Sigmoid colon (tissue), 7 donors: ENCODE measurements around the gene PLB1. TPM values are rescaled to one million over a fixed set of nuclear protein-coding genes. Genes with fewer than 3 reads are reported as not detected.

ENCODE experiments used
- DNase-seq: peaks from one replicate; pipeline ENCODE4 v3.0.0-alpha.2; 2019
- H3K27ac ChIP-seq, 4 donors: fragments of 200-600 bp; sonication (generic); one replicate each; pipeline ENCODE4 v1.5.1; 2016 to 2019; ENCODE audit warnings: mild to moderate bottlenecking in 1 of 4
- H3K27me3 ChIP-seq, 3 donors: fragments of 200-600 bp; sonication (generic); one replicate each; pipeline ENCODE4 v1.5.1; 2019; ENCODE audit warnings: mild to moderate bottlenecking in 1 of 3
- H3K36me3 ChIP-seq, 4 donors: fragments of 200-600 bp; sonication (generic); one replicate each; pipeline ENCODE4 v1.5.1; 2016 to 2019
- H3K4me1 ChIP-seq, 4 donors: fragments of 200-600 bp; sonication (generic); one replicate each; pipeline ENCODE4 v1.5.1; 2017 to 2019
- H3K4me3 ChIP-seq, 4 donors: fragments of 200-600 bp; sonication (generic); one replicate each; pipeline ENCODE4 v1.5.1; 2017 to 2019; ENCODE audit warnings: mild to moderate bottlenecking in 2 of 4, moderate library complexity in 1 of 4
- H3K9me3 ChIP-seq, 4 donors: fragments of 200-600 bp in 3 of 4; sonication (generic) in 3 of 4; one replicate each; pipeline versions ENCODE4 v1.5.1 to v1.6.1; 2013 to 2019
- EP300 ChIP-seq, 4 donors: sonication (generic); formaldehyde crosslinking; IDR thresholded peaks; one replicate each; pipeline ENCODE4 v1.6.1; 2017; ENCODE audit warnings: antibody characterized with exemption in 4 of 4
- POLR2A ChIP-seq, 2 donors: fragments of 450-650 bp; IDR thresholded peaks; one replicate each; pipeline ENCODE4 v1.6.1; 2016; ENCODE audit warnings: antibody characterized with exemption in 2 of 2, mild to moderate bottlenecking in 2 of 2, moderate library complexity in 2 of 2
- POLR2AphosphoS5 ChIP-seq, 4 donors: sonication (generic); formaldehyde crosslinking; IDR thresholded peaks; one replicate each; pipeline ENCODE4 v1.6.1; 2017; ENCODE audit warnings: antibody characterized with exemption in 4 of 4
- WGBS, 2 donors: extraction: QIAGEN DNeasy Blood & Tissue Kit; methylation state at CpG; one replicate each; pipeline ENCODE4 v1.1.7; 2013; 5-methylcytosine and 5-hydroxymethylcytosine counted together
- intact Hi-C: fragments of 100-400 bp; cut with DNase I; formaldehyde crosslinking; loops from one replicate; pipeline ENCODE4 v1.15.1; 2023
- polyA plus RNA-seq, 3 donors: library from polyadenylated mRNA; stranded (reverse); fragments of 200-250 nt; gene quantifications; one replicate each; pipeline ENCODE4 v1.2.3, GENCODE V29; 2013
- total RNA-seq, 4 donors: library from RNA; depleted of rRNA; stranded (reverse); fragments of >200 nt; gene quantifications; one replicate each; pipeline ENCODE4 v1.1.0, GENCODE V29; 2016
- TF ChIP-seq, protein P1 (sequence below), 4 experiments: fragments of 450-650 bp in 3 of 4; fragments of 200-600 bp in 1 of 4; IDR thresholded peaks; one replicate each; pipeline ENCODE4 v1.5.1; 2016 to 2019; ENCODE audit warnings: antibody characterized with exemption in 4 of 4, mild to moderate bottlenecking in 3 of 4, moderate library complexity in 2 of 4
- donor health status: healthy with polysubstance abuse.
- donor health status: Bipolar disorder and iron deficiency.
- donor health status: healthy.

The PLB1 gene
- total and polyA plus RNA-seq, 7 donors, result 1.2 to 18.3 (median 2.1) TPM

DNA sequence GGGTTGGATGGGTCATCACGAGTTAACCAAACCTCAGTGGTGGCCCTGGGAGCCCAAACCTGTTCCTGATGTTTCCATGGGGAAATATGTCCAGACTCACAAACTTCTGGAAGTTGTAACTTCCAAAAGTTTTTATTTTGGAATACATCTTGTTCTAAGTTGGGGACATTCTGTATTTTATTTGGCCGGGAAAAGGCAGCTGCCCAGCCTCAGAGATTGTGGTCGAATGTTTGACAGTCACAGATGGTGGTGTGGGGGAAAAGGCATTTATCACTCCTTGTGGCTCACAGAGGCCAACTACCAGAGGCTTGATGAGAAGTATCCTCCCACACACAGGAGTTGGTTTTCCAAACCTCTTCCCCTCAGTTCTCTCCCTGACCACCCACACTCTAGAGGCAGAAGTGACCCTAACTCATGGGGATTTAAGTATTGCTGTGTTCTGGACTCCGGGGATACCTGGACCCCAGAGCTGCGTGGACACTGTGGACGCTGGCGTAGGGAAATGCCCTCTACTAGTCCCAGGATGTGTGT lies 131.1 kb downstream of the PLB1 start:
- TF ChIP-seq EP300 (IDR thresholded peaks at IDR 0.05) (peak; percentile 79 to 99 (median 94)), POLR2A (IDR thresholded peaks at IDR 0.05) (no peak), POLR2AphosphoS5 (IDR thresholded peaks at IDR 0.05) (peak; percentile 81 to 95 (median 92))
- TF ChIP-seq, protein P1, sequence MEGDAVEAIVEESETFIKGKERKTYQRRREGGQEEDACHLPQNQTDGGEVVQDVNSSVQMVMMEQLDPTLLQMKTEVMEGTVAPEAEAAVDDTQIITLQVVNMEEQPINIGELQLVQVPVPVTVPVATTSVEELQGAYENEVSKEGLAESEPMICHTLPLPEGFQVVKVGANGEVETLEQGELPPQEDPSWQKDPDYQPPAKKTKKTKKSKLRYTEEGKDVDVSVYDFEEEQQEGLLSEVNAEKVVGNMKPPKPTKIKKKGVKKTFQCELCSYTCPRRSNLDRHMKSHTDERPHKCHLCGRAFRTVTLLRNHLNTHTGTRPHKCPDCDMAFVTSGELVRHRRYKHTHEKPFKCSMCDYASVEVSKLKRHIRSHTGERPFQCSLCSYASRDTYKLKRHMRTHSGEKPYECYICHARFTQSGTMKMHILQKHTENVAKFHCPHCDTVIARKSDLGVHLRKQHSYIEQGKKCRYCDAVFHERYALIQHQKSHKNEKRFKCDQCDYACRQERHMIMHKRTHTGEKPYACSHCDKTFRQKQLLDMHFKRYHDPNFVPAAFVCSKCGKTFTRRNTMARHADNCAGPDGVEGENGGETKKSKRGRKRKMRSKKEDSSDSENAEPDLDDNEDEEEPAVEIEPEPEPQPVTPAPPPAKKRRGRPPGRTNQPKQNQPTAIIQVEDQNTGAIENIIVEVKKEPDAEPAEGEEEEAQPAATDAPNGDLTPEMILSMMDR (IDR thresholded peaks at IDR 0.05), result no peak
- no peaks in the 10 kb centered on the region for H3K9me3 ChIP-seq
- intact Hi-C loops, result loop anchor here (2.0 to 5.0 kb wide), 2 partner anchors 90 to 235 kb away; partner anchors contain the start of gene FOSL2
- no peaks in the 10 kb centered on the region for H3K27me3 ChIP-seq
- H3K27ac ChIP-seq, result peak overlapping the region; percentile 90 to 94 (median 92)
- H3K4me1 ChIP-seq, result peaks cover 0 to 68% (median 57%) of the 10 kb centered on the region in 4 donors
- 82 to 83% methylated on average over 7 of the region's 7 CpGs for WGBS, 2 donors
- DNase-seq, result peak; percentile 91
- H3K36me3 ChIP-seq, result no peaks in the 10 kb centered on the region
- H3K4me3 ChIP-seq, result no peak overlapping the region

DNA sequence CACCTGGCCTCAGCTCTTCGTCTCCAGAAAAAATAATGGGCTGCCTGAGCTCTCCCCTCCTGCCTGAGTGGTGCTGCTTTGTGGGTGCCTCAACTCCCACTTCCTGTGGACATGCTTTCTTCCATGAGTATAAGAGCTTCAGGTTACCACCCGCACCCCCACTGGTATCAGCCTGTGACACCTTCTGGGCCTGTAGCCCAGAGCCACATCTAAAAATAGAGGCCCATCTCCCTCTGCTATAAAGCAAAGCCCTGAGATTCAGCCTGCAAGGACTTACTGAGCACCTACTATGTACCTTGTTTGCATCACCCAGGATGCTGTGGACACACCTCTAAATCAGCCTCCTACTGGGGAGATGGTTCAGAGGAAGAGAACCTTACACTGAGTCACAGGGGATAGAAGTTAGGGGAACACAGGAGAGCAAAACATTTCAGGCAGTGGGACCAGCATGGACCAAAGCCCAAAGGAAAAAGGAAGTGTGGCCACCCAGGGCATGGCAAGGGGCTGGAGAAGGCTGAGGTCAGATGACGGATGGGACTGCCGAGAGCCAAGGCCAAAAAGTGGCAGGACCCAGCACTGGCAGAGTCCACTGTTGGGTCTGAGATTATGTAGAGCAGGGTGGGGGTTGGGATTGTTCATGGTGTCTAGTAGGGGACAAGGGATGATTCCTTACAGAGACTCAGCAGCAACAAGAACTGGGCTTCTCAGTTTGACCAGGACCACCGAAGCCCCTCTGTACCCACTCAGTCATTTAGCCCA lies 132.0 kb downstream of the PLB1 start:
- no peaks in the 10 kb centered on the region for H3K9me3 ChIP-seq
- H3K27ac ChIP-seq, result peak overlapping the region; percentile 90 to 94 (median 92)
- 93 to 95% methylated on average over 5 of the region's 5 CpGs for WGBS, 2 donors
- H3K36me3 ChIP-seq, result no peaks in the 10 kb centered on the region
- peak; percentile 80 for DNase-seq
- intact Hi-C loops, result loop anchor here (2.0 to 5.0 kb wide), 2 partner anchors 89 to 236 kb away; partner anchors contain the start of gene FOSL2
- H3K4me3 ChIP-seq, result no peak overlapping the region
- TF ChIP-seq EP300 (IDR thresholded peaks at IDR 0.05) (peak in 1 of 4 donors; percentile 20), POLR2AphosphoS5 (IDR thresholded peaks at IDR 0.05) (peak; percentile 16 to 53 (median 46)), POLR2A (IDR thresholded peaks at IDR 0.05) (no peak)
- H3K27me3 ChIP-seq, result no peaks in the 10 kb centered on the region
- peaks cover 0 to 62% (median 51%) of the 10 kb centered on the region in 4 donors for H3K4me1 ChIP-seq

DNA sequence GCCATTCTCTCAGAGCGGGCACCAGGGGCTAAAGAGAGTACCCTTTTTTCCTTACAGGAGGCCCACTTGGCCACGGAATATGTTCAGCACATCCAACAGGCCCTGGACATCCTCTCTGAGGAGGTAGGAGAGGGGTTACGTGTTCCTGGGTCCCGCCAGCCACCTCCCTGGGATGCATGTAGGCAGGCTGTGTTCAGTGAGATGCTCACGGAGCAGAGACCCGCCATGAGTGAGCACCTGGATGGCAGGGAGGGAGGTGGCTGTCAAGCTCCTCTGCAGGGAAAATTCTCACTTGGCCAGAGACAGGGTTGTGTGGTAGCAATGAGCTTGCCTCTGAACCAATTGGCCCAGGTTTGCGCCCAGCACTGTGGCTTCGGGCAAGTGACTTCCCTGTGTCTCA lies 132.6 kb downstream of the PLB1 start:
- Histone ChIP-seq H3K36me3 (no peaks in the 10 kb centered on the region), H3K9me3 (no peaks in the 10 kb centered on the region), H3K4me3 (no peak overlapping the region), H3K4me1 (peaks cover 0 to 62% (median 54%) of the 10 kb centered on the region in 4 donors), H3K27me3 (no peaks in the 10 kb centered on the region), H3K27ac (peak overlapping the region; percentile 90 to 94 (median 92))
- peak; percentile 61 for DNase-seq
- intact Hi-C loops, result loop anchor here (5.0 kb wide), 1 partner anchor 236 kb away; the partner anchor contains the start of gene FOSL2
- TF ChIP-seq, protein P1 (IDR thresholded peaks at IDR 0.05), result no peak
- TF ChIP-seq POLR2A (IDR thresholded peaks at IDR 0.05), result no peak
- TF ChIP-seq EP300 (IDR thresholded peaks at IDR 0.05), result no peak
- no peak for TF ChIP-seq POLR2AphosphoS5 (IDR thresholded peaks at IDR 0.05)
- 96 to 97% methylated on average over 8 of the region's 8 CpGs for WGBS, 2 donors

DNA sequence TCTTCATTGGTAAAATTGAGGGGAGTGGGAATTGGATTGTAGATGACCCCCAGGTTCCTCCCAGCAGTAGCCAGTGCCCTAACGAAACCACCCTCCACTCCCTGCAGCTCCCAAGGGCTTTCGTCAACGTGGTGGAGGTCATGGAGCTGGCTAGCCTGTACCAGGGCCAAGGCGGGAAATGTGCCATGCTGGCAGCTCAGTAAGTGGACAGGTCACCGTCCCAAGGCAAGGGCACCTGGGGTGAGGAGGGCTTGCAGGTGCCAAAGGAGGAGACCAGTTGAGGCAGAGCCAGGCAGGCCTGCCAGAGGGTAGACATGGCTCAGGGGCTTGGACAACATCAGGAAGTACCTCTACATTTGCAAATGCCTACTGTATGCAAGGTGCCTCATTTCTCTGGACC lies 133.1 kb downstream of the PLB1 start:
- no peaks in the 10 kb centered on the region for H3K36me3 ChIP-seq
- H3K4me1 ChIP-seq, result peaks cover 0 to 62% (median 56%) of the 10 kb centered on the region in 4 donors
- 94% methylated on average over 5 of the region's 5 CpGs for WGBS, 2 donors
- H3K9me3 ChIP-seq, result no peaks in the 10 kb centered on the region
- H3K4me3 ChIP-seq, result no peak overlapping the region
- TF ChIP-seq POLR2AphosphoS5 (IDR thresholded peaks at IDR 0.05), result no peak
- no peak for TF ChIP-seq POLR2A (IDR thresholded peaks at IDR 0.05)
- no peak for TF ChIP-seq EP300 (IDR thresholded peaks at IDR 0.05)
- TF ChIP-seq, protein P1 (IDR thresholded peaks at IDR 0.05), result no peak
- peak; percentile 59 for DNase-seq
- H3K27me3 ChIP-seq, result no peaks in the 10 kb centered on the region
- intact Hi-C loops, result loop anchor here (5.0 kb wide), 1 partner anchor 237 kb away; the partner anchor contains the start of gene FOSL2
- peak overlapping the region in 3 of 4 donors; percentile 90 to 94 (median 92) for H3K27ac ChIP-seq

DNA sequence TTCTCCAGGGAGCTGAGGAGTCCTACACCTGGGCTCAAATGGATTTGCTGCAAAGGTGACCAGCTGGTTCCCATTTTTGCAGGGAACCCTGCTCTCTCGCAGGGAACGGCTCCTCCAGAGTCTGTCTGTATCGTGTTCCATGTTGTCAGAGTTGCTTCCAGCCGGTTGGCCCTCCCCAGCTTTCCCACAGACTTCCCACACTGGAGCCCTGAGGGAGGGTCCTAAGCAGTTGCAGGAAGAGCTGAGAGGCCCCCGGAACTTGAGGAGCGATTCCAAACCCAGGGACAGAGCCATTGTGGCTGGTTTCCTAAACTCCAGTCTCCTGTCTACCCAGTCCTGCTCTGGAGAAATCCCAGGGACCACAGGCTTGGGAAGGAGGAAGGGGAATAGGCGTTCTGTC lies 134.1 kb downstream of the PLB1 start:
- DNase-seq, result peak; percentile 46
- intact Hi-C loops, result loop anchor here (5.0 kb wide), 1 partner anchor 238 kb away; the partner anchor contains the start of gene FOSL2
- Histone ChIP-seq H3K9me3 (no peaks in the 10 kb centered on the region), H3K27ac (peak overlapping the region in 2 of 4 donors; percentile 28 to 92), H3K4me1 (peaks cover 0 to 62% (median 56%) of the 10 kb centered on the region in 4 donors), H3K4me3 (no peak overlapping the region), H3K27me3 (no peaks in the 10 kb centered on the region), H3K36me3 (no peaks in the 10 kb centered on the region)
- TF ChIP-seq POLR2A (IDR thresholded peaks at IDR 0.05) (no peak), POLR2AphosphoS5 (IDR thresholded peaks at IDR 0.05) (no peak)
- 92 to 95% methylated on average over 7 of the region's 7 CpGs for WGBS, 2 donors
